Skeletal muscle satellite cell (primary cell): ENCODE data around the gene GNPTG.

Experiments used
- H3K27me3 ChIP-seq: 2 replicates; pipeline ENCODE4 v1.7.0; 2013; ENCODE audit warnings: low read length; ENCODE audit not compliant: control insufficient read depth, insufficient read depth
- H3K36me3 ChIP-seq: 2 replicates; pipeline ENCODE4 v1.7.0; 2013; ENCODE audit warnings: mild to moderate bottlenecking, control low read depth, low read length; ENCODE audit not compliant: insufficient read depth
- H3K4me1 ChIP-seq: 2 replicates; pipeline ENCODE4 v1.7.0; 2013; ENCODE audit warnings: low read length; ENCODE audit not compliant: control insufficient read depth, insufficient read depth
- H3K4me2 ChIP-seq: 2 replicates; pipeline ENCODE4 v1.7.0; 2013; ENCODE audit warnings: mild to moderate bottlenecking, low read length
- H3K4me3 ChIP-seq: 2 replicates; pipeline ENCODE4 v1.7.0; 2013; ENCODE audit warnings: low read length
- H3K9ac ChIP-seq: 2 replicates; pipeline ENCODE4 v1.7.0; 2013; ENCODE audit warnings: mild to moderate bottlenecking, low read depth, low read length, moderate library complexity
- H3K9me3 ChIP-seq: replicated peaks from 2 replicates; pipeline ENCODE4 v1.7.0; 2013; ENCODE audit warnings: mild to moderate bottlenecking, control low read depth, low read length

Gene GNPTG

GRCh38 chr16:1383556-1383955 lies 31.8 kb downstream of the GNPTG start:
- H3K4me2 ChIP-seq: no peak overlapping the region
- no peaks in the 10 kb centered on the region for H3K9me3 ChIP-seq
- no peak overlapping the region for H3K9ac ChIP-seq
- H3K4me1 ChIP-seq: peaks cover 8% of the 10 kb centered on the region
- no peaks in the 10 kb centered on the region for H3K27me3 ChIP-seq
- no peak overlapping the region for H3K4me3 ChIP-seq
- H3K36me3 ChIP-seq: peaks cover 4% of the 10 kb centered on the region

GRCh38 chr16:1385232-1385631 lies 33.5 kb downstream of the GNPTG start:
- Histone ChIP-seq H3K27me3 (no peaks in the 10 kb centered on the region), H3K9me3 (no peaks in the 10 kb centered on the region), H3K4me1 (no peaks in the 10 kb centered on the region), H3K4me3 (no peak overlapping the region), H3K9ac (no peak overlapping the region), H3K36me3 (peaks cover 4% of the 10 kb centered on the region), H3K4me2 (no peak overlapping the region)

- Histone ChIP-seq H3K9ac (no peak overlapping the region), H3K36me3 (no peaks in the 10 kb centered on the region), H3K27me3 (no peaks in the 10 kb centered on the region)
Measured at GRCh38 chr16:1387331-1387730, 35.6 kb downstream of the GNPTG start.

GRCh38 chr16:1389762-1390161 lies 38.0 kb downstream of the GNPTG start:
- no peak overlapping the region for H3K4me3 ChIP-seq
- H3K4me1 ChIP-seq: no peaks in the 10 kb centered on the region
- no peaks in the 10 kb centered on the region for H3K9me3 ChIP-seq
- peaks cover 5% of the 10 kb centered on the region for H3K36me3 ChIP-seq
- H3K9ac ChIP-seq: no peak overlapping the region
- H3K4me2 ChIP-seq: no peak overlapping the region
- no peaks in the 10 kb centered on the region for H3K27me3 ChIP-seq

More at GRCh38 chr16:1387331-1387730, 35.6 kb downstream of the GNPTG start:
- Histone ChIP-seq H3K4me2 (no peak overlapping the region), H3K9me3 (no peaks in the 10 kb centered on the region), H3K4me3 (no peak overlapping the region), H3K4me1 (no peaks in the 10 kb centered on the region)

- no peaks in the 10 kb centered on the region for H3K27me3 ChIP-seq
- H3K9me3 ChIP-seq: no peaks in the 10 kb centered on the region
- no peaks in the 10 kb centered on the region for H3K4me1 ChIP-seq
- H3K36me3 ChIP-seq: peaks cover 5% of the 10 kb centered on the region
- no peak overlapping the region for H3K4me2 ChIP-seq
- H3K9ac ChIP-seq: no peak overlapping the region
- H3K4me3 ChIP-seq: no peak overlapping the region
Measured at GRCh38 chr16:1390239-1390779, 38.6 kb downstream of the GNPTG start.

- Histone ChIP-seq H3K9me3 (no peaks in the 10 kb centered on the region), H3K36me3 (peaks cover 5% of the 10 kb centered on the region), H3K9ac (no peak overlapping the region), H3K4me3 (no peak overlapping the region), H3K27me3 (no peaks in the 10 kb centered on the region), H3K4me2 (no peak overlapping the region), H3K4me1 (no peaks in the 10 kb centered on the region)
Measured at GRCh38 chr16:1392826-1393225, 41.1 kb downstream of the GNPTG start.

GRCh38 chr16:1393613-1394176 lies 42.0 kb downstream of the GNPTG start:
- no peaks in the 10 kb centered on the region for H3K27me3 ChIP-seq
- H3K4me3 ChIP-seq: no peak overlapping the region
- no peaks in the 10 kb centered on the region for H3K4me1 ChIP-seq
- no peak overlapping the region for H3K4me2 ChIP-seq
- no peaks in the 10 kb centered on the region for H3K9me3 ChIP-seq
- no peak overlapping the region for H3K9ac ChIP-seq
- H3K36me3 ChIP-seq: peaks cover 5% of the 10 kb centered on the region

- Histone ChIP-seq H3K9me3 (no peaks in the 10 kb centered on the region), H3K4me1 (no peaks in the 10 kb centered on the region), H3K9ac (no peak overlapping the region), H3K27me3 (no peaks in the 10 kb centered on the region), H3K4me2 (no peak overlapping the region), H3K36me3 (peaks cover 5% of the 10 kb centered on the region), H3K4me3 (no peak overlapping the region)
Measured at GRCh38 chr16:1394367-1394951, 42.7 kb downstream of the GNPTG start.

GRCh38 chr16:1395444-1396031 lies 43.8 kb downstream of the GNPTG start:
- H3K4me1 ChIP-seq: no peaks in the 10 kb centered on the region
- H3K27me3 ChIP-seq: no peaks in the 10 kb centered on the region
- H3K4me3 ChIP-seq: no peak overlapping the region
- H3K9ac ChIP-seq: no peak overlapping the region
- H3K36me3 ChIP-seq: peaks cover 5% of the 10 kb centered on the region
- H3K4me2 ChIP-seq: no peak overlapping the region
- H3K9me3 ChIP-seq: no peaks in the 10 kb centered on the region

GRCh38 chr16:1397779-1398178 lies 46.0 kb downstream of the GNPTG start:
- no peak overlapping the region for H3K4me2 ChIP-seq
- no peaks in the 10 kb centered on the region for H3K9me3 ChIP-seq
- no peak overlapping the region for H3K9ac ChIP-seq
- H3K4me1 ChIP-seq: no peaks in the 10 kb centered on the region
- peaks cover 10% of the 10 kb centered on the region for H3K36me3 ChIP-seq
- no peaks in the 10 kb centered on the region for H3K27me3 ChIP-seq
- no peak overlapping the region for H3K4me3 ChIP-seq

GRCh38 chr16:1398351-1398750 lies 46.6 kb downstream of the GNPTG start:
- no peaks in the 10 kb centered on the region for H3K4me1 ChIP-seq
- no peak overlapping the region for H3K4me2 ChIP-seq
- H3K9me3 ChIP-seq: no peaks in the 10 kb centered on the region
- no peak overlapping the region for H3K9ac ChIP-seq
- H3K27me3 ChIP-seq: no peaks in the 10 kb centered on the region
- peaks cover 7% of the 10 kb centered on the region for H3K36me3 ChIP-seq
- no peak overlapping the region for H3K4me3 ChIP-seq
